Lower lobe of right lung (tissue), 2 donors: Measurements from ENCODE around the gene SPTA1. TPM values are rescaled to one million over a fixed set of nuclear protein-coding genes. Genes with fewer than 3 reads are reported as not detected.

Source experiments
- ATAC-seq, 2 donors: fragments of 200-7000 bp; cut with Tn5 transposase; one replicate each; pipeline ENCODE4 v1.9.1; 2020 to 2022; ENCODE audit warnings: mild to moderate bottlenecking in 2 of 2, moderate library complexity in 2 of 2
- DNase-seq: peaks from one replicate; pipeline ENCODE4 v3.0.0-alpha.2; 2020
- H3K27ac ChIP-seq: fragments of 200-600 bp; one replicate; pipeline ENCODE4 v1.8.0; 2022
- H3K27me3 ChIP-seq: fragments of 200-600 bp; one replicate; pipeline ENCODE4 v1.8.0; 2022; ENCODE audit warnings: low read depth
- H3K36me3 ChIP-seq: fragments of 200-600 bp; one replicate; pipeline ENCODE4 v1.8.0; 2022; ENCODE audit warnings: mild to moderate bottlenecking
- H3K4me1 ChIP-seq: fragments of 200-600 bp; one replicate; pipeline ENCODE4 v1.8.0; 2022
- H3K4me3 ChIP-seq: fragments of 200-600 bp; one replicate; pipeline ENCODE4 v1.8.0; 2022; ENCODE audit warnings: mild to moderate bottlenecking
- H3K9me3 ChIP-seq: fragments of 200-600 bp; one replicate; pipeline ENCODE4 v1.8.0; 2022
- CTCF ChIP-seq: fragments of 200-600 bp; IDR thresholded peaks from one replicate; pipeline ENCODE4 v1.8.0; 2022; ENCODE audit warnings: antibody characterized with exemption, mild to moderate bottlenecking
- intact Hi-C: fragments of 100-400 bp; cut with DNase I; formaldehyde crosslinking; loops from one replicate; pipeline ENCODE4 v1.11.0; 2022
- total RNA-seq: library from RNA; stranded (reverse); fragmentation: NEBNext Ultra II Directional; extraction: Animal tissue kit (Norgen Biotek cat#: 25700); gene quantifications from one replicate; pipeline ENCODE4 v1.2.1, GENCODE V29; 2021
- donor health status: DM: no; HTN: yes; CAD: no; lungs with severe emphysema.

SPTA1 gene
- total RNA-seq, 1 donor from 2014 or later: 0.50 TPM

GRCh38 chr1:158728510-158729225, 42.2 kb upstream of the SPTA1 start:
- H3K9me3 ChIP-seq: no peaks in the 10 kb centered on the region
- ATAC-seq: no peak
- H3K36me3 ChIP-seq: no peaks in the 10 kb centered on the region
- no peak for DNase-seq
- intact Hi-C loops: no loop called here
- no peak overlapping the region for H3K27ac ChIP-seq
- no peaks in the 10 kb centered on the region for H3K27me3 ChIP-seq
- TF ChIP-seq CTCF: no peak
- no peaks in the 10 kb centered on the region for H3K4me1 ChIP-seq
- H3K4me3 ChIP-seq: no peak overlapping the region

GRCh38 chr1:158724442-158724841, 37.9 kb upstream of the SPTA1 start:
- no peak for TF ChIP-seq CTCF
- H3K4me3 ChIP-seq: no peak overlapping the region
- H3K27ac ChIP-seq: no peak overlapping the region
- intact Hi-C loops: no loop called here
- no peaks in the 10 kb centered on the region for H3K36me3 ChIP-seq
- no peaks in the 10 kb centered on the region for H3K27me3 ChIP-seq
- no peak for ATAC-seq
- DNase-seq: no peak
- H3K4me1 ChIP-seq: no peaks in the 10 kb centered on the region
- H3K9me3 ChIP-seq: no peaks in the 10 kb centered on the region

GRCh38 chr1:158720620-158721019, 34.1 kb upstream of the SPTA1 start, which contains the start of gene OR6K3:
TSS of gene OR6K3 (minus strand) at chr1:158720720. CDS start at chr1:158718115, 2,605 bp downstream.
- H3K36me3 ChIP-seq: no peaks in the 10 kb centered on the region
- H3K27ac ChIP-seq: no peak within 1 kb of the TSS
- H3K27me3 ChIP-seq: no peaks in the 10 kb centered on the region
- ATAC-seq (no peak), DNase-seq (no peak)
- no peaks in the 10 kb centered on the region for H3K4me1 ChIP-seq
- TF ChIP-seq CTCF: no peak
- H3K4me3 ChIP-seq: no peak within 1 kb of the TSS
- intact Hi-C loops: no loop called here
- H3K9me3 ChIP-seq: no peaks in the 10 kb centered on the region

GRCh38 chr1:158719664-158720063, 33.1 kb upstream of the SPTA1 start:
- Histone ChIP-seq H3K4me3 (no peak overlapping the region), H3K27ac (no peak overlapping the region), H3K36me3 (no peaks in the 10 kb centered on the region), H3K27me3 (no peaks in the 10 kb centered on the region), H3K9me3 (no peaks in the 10 kb centered on the region), H3K4me1 (no peaks in the 10 kb centered on the region)
- DNase-seq (no peak), ATAC-seq (no peak)
- intact Hi-C loops: no loop called here
- no peak for TF ChIP-seq CTCF

- no peaks in the 10 kb centered on the region for H3K9me3 ChIP-seq
- intact Hi-C loops: no loop called here
- ATAC-seq: no peak
Observed at GRCh38 chr1:158717344-158717743, 30.8 kb upstream of the SPTA1 start.

More at GRCh38 chr1:158717344-158717743, 30.8 kb upstream of the SPTA1 start:
- TF ChIP-seq CTCF: no peak
- H3K27me3 ChIP-seq: no peaks in the 10 kb centered on the region
- H3K4me1 ChIP-seq: no peaks in the 10 kb centered on the region
- H3K4me3 ChIP-seq: no peak overlapping the region
- DNase-seq: no peak
- no peak overlapping the region for H3K27ac ChIP-seq
- H3K36me3 ChIP-seq: no peaks in the 10 kb centered on the region
